GM12878 (cell line): Measurements from ENCODE around the gene SCARB1. TPM values are rescaled to one million over a fixed set of nuclear protein-coding genes. Genes with fewer than 3 reads are reported as not detected.

ENCODE experiments used
- ATAC-seq: fragments of 200-7000 bp; cut with Tn5 transposase; 3 replicates; pipeline ENCODE4 v1.9.1; 2020; ENCODE audit warnings: mild to moderate bottlenecking, moderate library complexity
- BruUV-seq: library from RNA; stranded (reverse); fragments of 400-500 nt; replicated peaks from 2 replicates; lab custom pipeline; 2021; lab: Mats Ljungman, UMichigan
- CTCF ChIA-PET: fragments of 300-600 bp; sonication (Branson Sonifier 250); formaldehyde crosslinking; extraction: SDS; loops from one replicate; lab custom pipeline; 2021; ENCODE audit warnings: inconsistent platforms; lab: Yijun Ruan, JAX
- POLR2A ChIA-PET: fragments of 350-600 bp; formaldehyde crosslinking; extraction: SDS; loops from one replicate; lab custom pipeline; 2021; ENCODE audit warnings: inconsistent platforms; lab: Charles Lee
- RAD21 ChIA-PET: fragments of 300-600 bp; sonication (Branson Sonifier 250); formaldehyde crosslinking; loops from one replicate; lab custom pipeline; 2023; ENCODE audit warnings: antibody characterized with exemption; ENCODE audit not compliant: unreplicated experiment; lab: Charles Lee
- SMC1A ChIA-PET: fragments of 300-600 bp; sonication (Branson Sonifier 250); formaldehyde crosslinking; loops from one replicate; lab custom pipeline; 2023; ENCODE audit not compliant: unreplicated experiment, uncharacterized antibody; lab: Charles Lee
- DNase-seq: peaks from one replicate; pipeline ENCODE4 v3.0.0-alpha.2; 2011; ENCODE audit warnings: low read depth, low spot score
- FAIRE-seq: peaks from 3 replicates; lab custom pipeline; 2011; peaks lifted over from hg19 to GRCh38; lab: Jason Lieb, UNC
- H2AFZ ChIP-seq: 2 replicates; pipeline ENCODE4 v1.6.0; 2011; ENCODE audit warnings: low read depth, low read length, control low read depth; ENCODE audit not compliant: control insufficient read depth
- H3K27ac ChIP-seq: 2 replicates; pipeline ENCODE4 v1.5.1; 2011; ENCODE audit warnings: control low read depth; ENCODE audit not compliant: control insufficient read depth, insufficient read depth
- H3K27me3 ChIP-seq, 2 experiments: replicated peaks in 1 of 2; 2 replicates each; pipeline versions ENCODE4 v1.6.0 to v1.6.1; 2011; ENCODE audit warnings: low read length in 1 of 2; ENCODE audit not compliant: control insufficient read depth in 2 of 2, insufficient read depth in 2 of 2
- H3K36me3 ChIP-seq, 2 experiments: 2 replicates each; pipeline ENCODE4 v1.5.1; 2011; ENCODE audit warnings: low read length in 1 of 2; ENCODE audit not compliant: control insufficient read depth in 2 of 2, insufficient read depth in 2 of 2
- H3K4me1 ChIP-seq: 2 replicates; pipeline ENCODE4 v1.6.1; 2011; ENCODE audit warnings: mild to moderate bottlenecking, low read length, moderate library complexity, mixed read lengths; ENCODE audit not compliant: control insufficient read depth, insufficient read depth
- H3K4me2 ChIP-seq: 2 replicates; pipeline ENCODE4 v1.6.0; 2011; ENCODE audit warnings: control low read depth; ENCODE audit not compliant: control insufficient read depth, insufficient read depth
- H3K4me3 ChIP-seq: fragments of 200-600 bp; sonication (generic); 2 replicates; pipeline ENCODE4 v1.5.1; 2016
- H3K79me2 ChIP-seq: 2 replicates; pipeline ENCODE4 v1.6.0; 2011; ENCODE audit warnings: low read length; ENCODE audit not compliant: control insufficient read depth, insufficient read depth
- H3K9ac ChIP-seq: 2 replicates; pipeline ENCODE4 v1.8.0; 2011; ENCODE audit warnings: low read length, control low read depth, mixed read lengths; ENCODE audit not compliant: control insufficient read depth, insufficient read depth
- H3K9me3 ChIP-seq: replicated peaks from 3 replicates; pipeline ENCODE4 v1.5.1; 2011; ENCODE audit warnings: mild to moderate bottlenecking, low read length; ENCODE audit not compliant: control insufficient read depth, insufficient read depth
- H4K20me1 ChIP-seq: 2 replicates; pipeline ENCODE4 v1.6.0; 2011; ENCODE audit not compliant: control insufficient read depth, insufficient read depth
- BACH1 ChIP-seq: fragments of 450-650 bp; IDR thresholded peaks from 2 replicates; pipeline ENCODE4 v1.6.1; 2017; ENCODE audit warnings: mild to moderate bottlenecking, borderline replicate concordance
- EGR1 ChIP-seq, 2 experiments: IDR thresholded peaks; 1 replicate in 1 of 2; 2 replicates in 1 of 2; pipeline ENCODE4 v1.6.1; 2011 to 2012; ENCODE audit warnings: low read depth in 2 of 2, low read length in 2 of 2, borderline replicate concordance in 1 of 2, mild to moderate bottlenecking in 1 of 2, moderate library complexity in 1 of 2
- MXI1 ChIP-seq: fragments of 150-350 bp; IDR thresholded peaks from 2 replicates; pipeline ENCODE4 v1.6.1; 2011; ENCODE audit warnings: low read depth, mild to moderate bottlenecking, inconsistent platforms, low read length, improper control_type of control experiment
- PAX5 ChIP-seq: IDR thresholded peaks from 2 replicates; pipeline ENCODE4 v1.6.1; 2011; ENCODE audit warnings: low read depth, low read length, borderline replicate concordance
- SPI1 ChIP-seq: IDR thresholded peaks from 2 replicates; pipeline ENCODE4 v1.6.1; 2011; ENCODE audit warnings: low read depth, mild to moderate bottlenecking, low read length, moderate library complexity, borderline replicate concordance; ENCODE audit not compliant: insufficient read depth
- TBL1XR1 ChIP-seq: IDR thresholded peaks from 2 replicates; pipeline ENCODE4 v1.6.1; 2012; ENCODE audit warnings: low read depth, low read length, improper control_type of control experiment
- ZNF384 ChIP-seq: IDR thresholded peaks from 2 replicates; pipeline ENCODE4 v1.6.1; 2012; ENCODE audit warnings: low read depth, mild to moderate bottlenecking, low read length, improper control_type of control experiment, borderline replicate concordance
- ZNF622 ChIP-seq: fragments of 450-650 bp; IDR thresholded peaks from 2 replicates; pipeline ENCODE4 v1.6.1; 2017; ENCODE audit warnings: mild to moderate bottlenecking, inconsistent platforms
- WGBS: methylation state at CpG from one replicate; pipeline ENCODE4 v1.1.6; 2016; ENCODE audit warnings: low lambda C conversion rate; ENCODE audit not compliant: insufficient replicate concordance, insufficient coverage; ENCODE audit errors: missing lambda C conversion rate; 5-methylcytosine and 5-hydroxymethylcytosine counted together
- in situ Hi-C: fragments of 300-500 bp; cut with MboI; formaldehyde crosslinking; loops from 9 replicates; pipeline ENCODE4 v1.14.3; 2018; ENCODE audit warnings: mixed read lengths
- intact Hi-C: fragments of 100-400 bp; cut with micrococcal nuclease; formaldehyde crosslinking; loops from one replicate; pipeline ENCODE4 v1.14.2; 2022; ENCODE audit not compliant: unreplicated experiment
- polyA plus RNA-seq, 11 experiments: library from polyadenylated mRNA; depleted of rRNA in 4 of 11; unstranded in 6 of 11; stranded (reverse) in 5 of 11; fragments of >200 nt; fragmentation: Nextera tagmentation in 4 of 11; fragmentation: Illumina TruSeq in 1 of 11; extraction: Ambion mirVana in 4 of 11; extraction: Trizol in 1 of 11; gene quantifications; 1 replicate in 1 of 11; 2 replicates in 10 of 11; pipeline versions ENCODE4 v1.2.1 to v1.2.3, GENCODE V29; 2011 to 2016; ENCODE audit warnings: inconsistent platforms in 2 of 11, missing spikeins in 2 of 11, low read depth in 1 of 11
- total RNA-seq, 4 experiments: library from RNA; depleted of rRNA in 3 of 4; stranded (reverse); fragments of >200 nt in 3 of 4; fragmentation: Illumina TruSeq in 1 of 4; extraction: Trizol in 1 of 4; gene quantifications; 2 replicates each; pipeline versions ENCODE4 v1.2.1 to v1.2.3, GENCODE V29; 2013 to 2021
- TF ChIP-seq, protein P1 (sequence below): fragments of 450-650 bp; IDR thresholded peaks from 2 replicates; pipeline ENCODE4 v1.6.1; 2014; ENCODE audit warnings: mild to moderate bottlenecking

The SCARB1 gene
- total and polyA plus RNA-seq, 10 of the 15 experiments (the other 5 are each of a cell fraction or from before 2014, with no cell fraction given), result 0.34 to 104 (median 63.1) TPM

GRCh38 chr12:124881123-124881522 lies 17.5 kb upstream of the SCARB1 start:
- no peak for DNase-seq
- POLR2A ChIA-PET, result interaction anchor here (0.7 to 1.4 kb wide), 2 partner anchors 21 to 24 kb away, joined by 3 to 6 read pairs; no protein-coding TSS in a partner anchor
- H3K79me2 ChIP-seq, result no peaks in the 10 kb centered on the region
- TF ChIP-seq SPI1 (no peak), ZNF622 (no peak), EGR1 (IDR thresholded peaks at IDR 0.05; ENCODE audit: borderline replicate concordance in 1 of 2, low read depth in 2 of 2, low read length in 2 of 2) (no peak), TBL1XR1 (no peak), ZNF384 (no peak), BACH1 (no peak), MXI1 (no peak), PAX5 (no peak)
- TF ChIP-seq, protein P1, sequence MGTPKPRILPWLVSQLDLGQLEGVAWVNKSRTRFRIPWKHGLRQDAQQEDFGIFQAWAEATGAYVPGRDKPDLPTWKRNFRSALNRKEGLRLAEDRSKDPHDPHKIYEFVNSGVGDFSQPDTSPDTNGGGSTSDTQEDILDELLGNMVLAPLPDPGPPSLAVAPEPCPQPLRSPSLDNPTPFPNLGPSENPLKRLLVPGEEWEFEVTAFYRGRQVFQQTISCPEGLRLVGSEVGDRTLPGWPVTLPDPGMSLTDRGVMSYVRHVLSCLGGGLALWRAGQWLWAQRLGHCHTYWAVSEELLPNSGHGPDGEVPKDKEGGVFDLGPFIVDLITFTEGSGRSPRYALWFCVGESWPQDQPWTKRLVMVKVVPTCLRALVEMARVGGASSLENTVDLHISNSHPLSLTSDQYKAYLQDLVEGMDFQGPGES, result no peak
- CTCF ChIA-PET, result no interaction called here
- H4K20me1 ChIP-seq, result no peaks in the 10 kb centered on the region
- no peaks in the 10 kb centered on the region for H3K27me3 ChIP-seq
- SMC1A ChIA-PET, result no interaction called here
- H3K27ac ChIP-seq, result no peak overlapping the region
- no TSS peak for BruUV-seq
- intact Hi-C loops, result no loop called here
- WGBS, result 76% methylated on average over 10 of the region's 10 CpGs
- H3K9ac ChIP-seq, result no peak overlapping the region
- FAIRE-seq, result no peak
- no peaks in the 10 kb centered on the region for H3K9me3 ChIP-seq
- no peak overlapping the region for H3K4me2 ChIP-seq
- no peak overlapping the region for H3K4me3 ChIP-seq
- H3K4me1 ChIP-seq, result peaks cover 18% of the 10 kb centered on the region
- RAD21 ChIA-PET, result no interaction called here
- H3K36me3 ChIP-seq, result no peaks in the 10 kb centered on the region
- peak overlapping the region; percentile 67 for H2AFZ ChIP-seq
- in situ Hi-C loops, result no loop called here
- ATAC-seq, result no peak
